AG09319 (cell line): ENCODE measurements around the gene GABRR2.

Experiments
- DNase-seq: peaks from one replicate; pipeline ENCODE4 v3.0.0-alpha.2; 2010; ENCODE audit warnings: low read depth; ENCODE audit errors: extremely low read depth
- CTCF ChIP-seq: IDR thresholded peaks from 2 replicates; pipeline ENCODE4 v1.5.1; 2011; ENCODE audit warnings: low read depth, mild to moderate bottlenecking, inconsistent platforms, low read length, moderate library complexity

Gene GABRR2

DNA sequence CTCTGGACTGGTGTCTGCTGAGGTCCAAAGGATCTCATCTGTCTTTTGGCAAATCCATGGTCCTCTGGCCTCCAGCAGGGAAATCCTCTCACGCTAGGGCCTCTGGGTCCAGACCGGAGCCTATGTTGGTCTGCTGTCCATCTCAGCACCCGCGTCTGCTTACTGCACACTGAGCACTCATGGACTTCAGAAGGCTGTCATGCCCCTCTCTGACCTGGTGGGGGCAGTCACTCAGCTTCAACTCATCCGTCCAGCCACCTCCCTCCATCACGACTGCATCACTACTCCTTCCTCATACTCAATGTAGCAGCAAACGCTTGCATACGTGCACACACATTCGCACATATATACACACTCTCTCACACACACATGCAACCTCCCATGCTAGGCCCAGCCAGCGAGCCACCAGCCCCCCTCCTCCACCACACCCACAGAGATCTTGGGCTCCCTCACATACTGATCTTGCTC, 33.3 kb downstream of the GABRR2 start:
- DNase-seq = no peak
- peak; percentile 32 for TF ChIP-seq CTCF

DNA sequence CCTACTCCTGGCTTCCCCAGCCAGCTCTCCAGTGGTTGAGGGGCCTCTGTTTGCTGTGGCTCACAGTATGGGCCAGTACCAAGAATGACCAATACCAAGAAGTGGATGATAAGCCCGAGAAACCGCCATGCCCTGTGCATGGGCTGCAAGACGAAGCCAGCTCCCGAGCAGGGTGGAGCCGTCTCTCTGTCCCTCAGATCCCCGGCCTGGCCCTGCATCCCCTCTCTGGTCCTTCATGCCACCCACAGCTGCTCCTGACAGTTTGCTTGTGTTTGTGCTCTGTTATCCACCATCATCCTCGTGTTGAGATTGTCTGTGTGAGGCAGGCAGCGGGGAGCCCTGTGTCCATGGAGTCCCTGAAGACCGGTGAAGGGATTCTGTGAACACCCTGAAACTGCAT, 36.1 kb downstream of the GABRR2 start:
- no peak for TF ChIP-seq CTCF
- DNase-seq = no peak

GRCh38 chr6:89275900-89276299, 39.2 kb downstream of the GABRR2 start:
- DNase-seq = no peak
- no peak for TF ChIP-seq CTCF

- TF ChIP-seq CTCF = no peak
- DNase-seq = no peak
These were observed 41.3 kb downstream of the GABRR2 start for GRCh38 chr6:89273816-89274215.

GRCh38 chr6:89272596-89272995, 42.5 kb downstream of the GABRR2 start:
- no peak for DNase-seq
- no peak for TF ChIP-seq CTCF

DNA sequence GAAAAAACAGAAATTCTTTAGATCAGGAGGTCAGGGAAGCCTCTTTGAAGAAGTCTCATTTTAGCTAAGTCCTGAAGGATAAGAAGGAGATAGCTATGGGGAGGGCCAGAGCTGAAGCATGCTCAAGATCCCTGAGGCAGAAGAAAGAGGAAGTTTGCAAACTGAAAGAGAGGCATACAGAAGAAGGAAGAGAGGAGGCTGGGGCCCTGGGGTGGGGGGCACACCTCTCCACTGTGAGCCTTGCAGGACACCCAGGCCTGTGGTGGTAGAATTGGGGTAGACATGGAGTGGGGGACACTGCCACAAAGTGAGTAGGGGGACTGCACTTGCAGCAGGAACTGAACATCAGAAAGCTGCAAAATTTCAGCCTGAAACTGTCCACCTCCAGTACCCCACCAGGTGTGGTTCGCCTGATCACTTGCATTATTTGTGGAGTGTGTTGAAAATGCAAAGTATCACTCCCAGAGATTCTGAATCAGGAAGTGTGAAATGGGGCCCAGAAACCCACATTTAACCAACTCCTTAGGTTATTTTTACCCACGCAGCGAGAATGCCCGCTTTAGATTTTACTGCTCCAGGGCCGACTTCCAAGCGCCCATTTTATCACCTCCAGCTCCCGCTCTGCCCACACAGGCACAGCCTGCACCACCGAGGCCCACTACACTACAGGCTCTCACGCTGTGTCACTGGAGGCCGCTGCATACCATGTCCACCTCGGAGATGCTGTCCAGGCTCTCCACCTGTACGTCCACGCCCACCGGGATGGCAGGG, 44.0 kb downstream of the GABRR2 start:
- no peak for DNase-seq
- TF ChIP-seq CTCF = no peak

DNA sequence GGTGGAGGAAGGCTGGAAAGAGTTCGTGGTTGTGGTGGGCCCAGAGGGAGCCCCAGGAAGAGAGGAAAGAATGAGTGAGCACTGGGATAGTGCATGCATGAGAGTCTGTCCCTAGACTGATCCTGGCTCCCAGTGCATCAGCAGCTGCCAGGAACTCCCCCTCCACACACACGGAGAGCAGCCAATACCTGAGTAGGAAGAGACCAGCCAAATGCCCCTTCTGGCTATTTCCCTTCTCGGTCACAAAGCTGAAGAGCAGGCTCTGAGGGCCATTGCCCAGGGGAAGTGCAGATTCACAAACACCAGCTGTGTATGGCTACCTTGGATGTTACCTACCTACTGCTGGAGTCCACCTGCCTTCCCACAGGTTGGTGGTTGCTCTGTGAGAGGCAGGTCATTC, 45.1 kb downstream of the GABRR2 start:
- no peak for TF ChIP-seq CTCF
- DNase-seq = no peak
